Calu3 (cell line): ENCODE data around the gene SEMA5A. TPM values are rescaled to one million over a fixed set of nuclear protein-coding genes. Genes with fewer than 3 reads are reported as not detected.

Experiments
- BruUV-seq: library from RNA; stranded (reverse); fragments of 400-500 nt; replicated peaks from 2 replicates; lab custom pipeline; 2021; lab: Mats Ljungman, UMichigan
- CTCF ChIA-PET: fragments of 300-600 bp; sonication (Branson Sonifier 250); formaldehyde crosslinking; loops from one replicate; lab custom pipeline; 2022; ENCODE audit warnings: antibody characterized with exemption; lab: Charles Lee
- DNase-seq: peaks from one replicate; pipeline ENCODE4 v3.0.0; 2022
- H3K27ac Mint-ChIP-seq: one replicate; pipeline ENCODE4 v1.8.0; 2022; ENCODE audit warnings: mixed read lengths; ENCODE audit not compliant: unreplicated experiment
- H3K27me3 Mint-ChIP-seq: one replicate; pipeline ENCODE4 v1.8.0; 2022; ENCODE audit warnings: mixed read lengths; ENCODE audit not compliant: unreplicated experiment
- H3K36me3 Mint-ChIP-seq: one replicate; pipeline ENCODE4 v1.8.0; 2022; ENCODE audit warnings: mild to moderate bottlenecking, moderate library complexity, mixed read lengths; ENCODE audit not compliant: insufficient read depth, unreplicated experiment
- H3K4me1 Mint-ChIP-seq: one replicate; pipeline ENCODE4 v1.8.0; 2022; ENCODE audit warnings: mild to moderate bottlenecking, low read depth, mixed read lengths; ENCODE audit not compliant: unreplicated experiment
- H3K4me3 Mint-ChIP-seq: one replicate; pipeline ENCODE4 v1.8.0; 2022; ENCODE audit warnings: mild to moderate bottlenecking, low read depth, moderate library complexity, mixed read lengths; ENCODE audit not compliant: unreplicated experiment
- H3K9me3 Mint-ChIP-seq: one replicate; pipeline ENCODE4 v1.8.0; 2022; ENCODE audit warnings: low read depth, mixed read lengths; ENCODE audit not compliant: unreplicated experiment
- intact Hi-C: fragments of 100-400 bp; cut with micrococcal nuclease; formaldehyde crosslinking; loops from one replicate; pipeline ENCODE4 v1.10.0; 2022; ENCODE audit not compliant: unreplicated experiment
- total RNA-seq: library from RNA; stranded (reverse); gene quantifications from 2 replicates; pipeline ENCODE4 v1.2.3, GENCODE V29; 2022
- TF ChIP-seq, protein P1 (sequence below): fragments of 200-600 bp; IDR thresholded peaks from one replicate; pipeline ENCODE4 v1.8.0; 2022; ENCODE audit warnings: antibody characterized with exemption; ENCODE audit not compliant: unreplicated experiment

Gene SEMA5A
- total RNA-seq, 1 experiment from 2014 or later, result 0.52 TPM

DNA sequence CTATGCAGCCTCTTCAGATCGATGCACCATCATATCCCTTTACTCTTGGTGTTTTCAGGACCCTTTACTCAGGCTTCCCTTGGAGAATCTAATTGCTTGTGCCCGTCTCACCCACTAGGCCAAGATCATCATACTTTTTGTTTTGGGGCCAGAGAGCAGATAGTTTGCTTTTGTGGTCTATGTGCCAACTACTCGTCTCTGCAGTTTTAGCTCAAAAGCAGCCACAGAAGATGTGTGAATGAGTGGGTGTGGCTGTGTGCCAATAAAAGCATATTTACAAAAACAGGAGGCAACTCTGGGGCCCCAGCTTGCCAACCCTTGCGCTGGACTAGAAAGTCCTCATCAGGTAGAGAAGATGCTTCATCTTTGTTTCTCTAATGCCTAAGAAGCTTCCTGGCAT, 216.8 kb downstream of the SEMA5A start:
- no peak for DNase-seq
- Mint-ChIP-seq H3K4me3 (no peak overlapping the region), H3K4me1 (no peaks in the 10 kb centered on the region), H3K27me3 (no peaks in the 10 kb centered on the region), H3K27ac (no peak overlapping the region), H3K36me3 (no peaks in the 10 kb centered on the region), H3K9me3 (peaks cover 2% of the 10 kb centered on the region)
- TF ChIP-seq, protein P1, sequence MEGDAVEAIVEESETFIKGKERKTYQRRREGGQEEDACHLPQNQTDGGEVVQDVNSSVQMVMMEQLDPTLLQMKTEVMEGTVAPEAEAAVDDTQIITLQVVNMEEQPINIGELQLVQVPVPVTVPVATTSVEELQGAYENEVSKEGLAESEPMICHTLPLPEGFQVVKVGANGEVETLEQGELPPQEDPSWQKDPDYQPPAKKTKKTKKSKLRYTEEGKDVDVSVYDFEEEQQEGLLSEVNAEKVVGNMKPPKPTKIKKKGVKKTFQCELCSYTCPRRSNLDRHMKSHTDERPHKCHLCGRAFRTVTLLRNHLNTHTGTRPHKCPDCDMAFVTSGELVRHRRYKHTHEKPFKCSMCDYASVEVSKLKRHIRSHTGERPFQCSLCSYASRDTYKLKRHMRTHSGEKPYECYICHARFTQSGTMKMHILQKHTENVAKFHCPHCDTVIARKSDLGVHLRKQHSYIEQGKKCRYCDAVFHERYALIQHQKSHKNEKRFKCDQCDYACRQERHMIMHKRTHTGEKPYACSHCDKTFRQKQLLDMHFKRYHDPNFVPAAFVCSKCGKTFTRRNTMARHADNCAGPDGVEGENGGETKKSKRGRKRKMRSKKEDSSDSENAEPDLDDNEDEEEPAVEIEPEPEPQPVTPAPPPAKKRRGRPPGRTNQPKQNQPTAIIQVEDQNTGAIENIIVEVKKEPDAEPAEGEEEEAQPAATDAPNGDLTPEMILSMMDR, result no peak
- no TSS peak for BruUV-seq
- intact Hi-C loops, result no loop called here
- CTCF ChIA-PET, result interaction anchor here (0.6 kb wide), 1 partner anchor 15 kb away, joined by 4 read pairs; no protein-coding TSS in a partner anchor

DNA sequence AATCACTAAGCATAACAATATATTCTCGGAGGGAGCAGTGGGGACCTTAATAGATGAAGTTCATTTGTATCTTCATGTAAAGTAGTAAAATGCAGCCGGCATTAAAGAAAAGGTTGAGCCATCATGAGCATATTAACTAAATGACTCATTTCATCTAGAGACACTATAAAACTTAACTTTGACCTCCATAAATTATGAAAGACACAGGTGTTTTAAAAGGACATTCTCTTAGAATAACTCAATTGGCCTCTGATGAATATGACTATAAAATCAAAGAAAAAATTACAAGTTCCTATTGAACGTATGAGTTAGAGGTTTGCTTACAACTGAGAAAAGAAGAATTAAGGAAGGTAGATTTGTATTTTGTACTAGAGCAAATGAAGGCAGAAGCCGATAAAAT, 220.3 kb downstream of the SEMA5A start:
- H3K27ac Mint-ChIP-seq, result no peak overlapping the region
- intact Hi-C loops, result no loop called here
- BruUV-seq, result no TSS peak

DNA sequence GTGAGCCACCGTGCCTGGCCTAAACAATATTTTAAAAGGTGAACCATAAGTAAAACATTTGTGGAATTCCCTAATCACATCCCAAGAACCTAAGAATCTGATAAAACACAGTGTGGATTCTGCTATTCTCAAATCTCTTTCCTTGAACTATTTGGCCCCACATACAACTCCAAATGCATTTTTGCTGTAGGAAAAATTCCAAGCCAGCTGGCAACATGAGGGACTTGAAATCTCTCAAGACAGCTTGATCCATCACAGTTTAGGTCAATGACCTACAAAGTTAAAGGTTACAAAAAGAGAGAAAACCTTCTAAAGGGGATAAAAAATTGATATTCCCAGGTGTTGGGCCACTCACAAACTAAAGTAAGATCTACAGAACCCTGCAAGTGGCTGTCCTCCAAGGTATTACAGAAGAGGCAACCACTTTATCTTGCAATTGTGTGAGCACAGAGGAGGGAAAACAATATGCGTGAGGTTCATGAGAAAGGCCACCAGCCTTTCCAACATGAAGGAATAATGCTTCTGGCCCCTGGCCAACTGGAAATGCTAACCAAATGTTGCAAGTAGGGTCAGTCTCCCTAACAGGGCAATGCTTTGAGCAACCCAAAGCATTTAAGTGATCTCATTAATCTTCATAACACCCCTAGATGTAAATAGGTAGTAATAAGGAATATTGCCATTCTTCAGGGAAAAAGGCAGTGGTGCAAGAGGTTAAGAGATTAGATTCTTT, 221.4 kb downstream of the SEMA5A start:
- CTCF ChIA-PET, result no interaction called here
- no peak overlapping the region for H3K27ac Mint-ChIP-seq

More for the DNA sequence above, 220.3 kb downstream of the SEMA5A start:
- CTCF ChIA-PET, result no interaction called here
- Mint-ChIP-seq H3K4me3 (no peak overlapping the region), H3K9me3 (no peaks in the 10 kb centered on the region), H3K27me3 (no peaks in the 10 kb centered on the region), H3K4me1 (no peaks in the 10 kb centered on the region), H3K36me3 (no peaks in the 10 kb centered on the region)
- DNase-seq, result no peak
- TF ChIP-seq, protein P1, result no peak

DNA sequence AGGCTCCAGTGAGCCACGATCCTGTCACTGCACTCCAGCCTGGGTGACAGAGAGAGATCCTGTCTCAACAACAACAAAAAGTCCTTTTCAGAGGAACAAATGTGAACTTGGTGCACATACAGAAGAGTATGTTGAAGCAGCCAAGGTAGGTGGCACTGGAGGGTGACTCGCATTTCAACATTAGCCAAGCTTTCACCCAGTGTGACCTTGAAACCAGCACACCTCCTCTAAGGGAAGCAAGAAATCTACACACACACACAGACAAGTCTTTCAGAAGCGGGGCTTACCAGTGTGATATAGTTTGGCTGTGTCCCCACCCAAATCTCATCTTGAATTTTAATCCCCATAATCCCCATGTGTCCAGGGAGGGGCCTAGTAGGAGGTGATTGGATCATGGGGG, 225.2 kb downstream of the SEMA5A start:
- intact Hi-C loops, result no loop called here
- Mint-ChIP-seq H3K4me1 (no peaks in the 10 kb centered on the region), H3K4me3 (no peak overlapping the region), H3K36me3 (no peaks in the 10 kb centered on the region), H3K27ac (no peak overlapping the region), H3K9me3 (no peaks in the 10 kb centered on the region), H3K27me3 (no peaks in the 10 kb centered on the region)
- BruUV-seq, result no TSS peak
- TF ChIP-seq, protein P1, result no peak
- DNase-seq, result no peak
- CTCF ChIA-PET, result no interaction called here

More for the DNA sequence above, 221.4 kb downstream of the SEMA5A start:
- no peaks in the 10 kb centered on the region for H3K4me1 Mint-ChIP-seq
- no TSS peak for BruUV-seq
- H3K4me3 Mint-ChIP-seq, result no peak overlapping the region
- no peaks in the 10 kb centered on the region for H3K27me3 Mint-ChIP-seq
- no peaks in the 10 kb centered on the region for H3K36me3 Mint-ChIP-seq
- DNase-seq, result no peak
- intact Hi-C loops, result no loop called here
- H3K9me3 Mint-ChIP-seq, result no peaks in the 10 kb centered on the region
- TF ChIP-seq, protein P1, result no peak
